Gastroesophageal sphincter (tissue), 3 donors: ENCODE data around the gene FAM120A.
A peak's percentile ranks its signal among the peaks of the same experiment; 100 is the strongest.

ENCODE experiments used
- CTCF ChIP-seq, 4 experiments: fragments of 200-600 bp in 2 of 4; fragments of 450-650 bp in 2 of 4; sonication (generic) in 1 of 4; IDR thresholded peaks; one replicate each; pipeline ENCODE4 v1.5.1; 2017 to 2019; ENCODE audit warnings: antibody characterized with exemption in 4 of 4, mild to moderate bottlenecking in 2 of 4, moderate library complexity in 2 of 4
- EP300 ChIP-seq: sonication (generic); formaldehyde crosslinking; IDR thresholded peaks from one replicate; pipeline ENCODE4 v1.6.1; 2017; ENCODE audit warnings: antibody characterized with exemption, mild to moderate bottlenecking
- POLR2AphosphoS5 ChIP-seq: sonication (generic); formaldehyde crosslinking; IDR thresholded peaks from one replicate; pipeline ENCODE4 v1.6.1; 2017; ENCODE audit warnings: antibody characterized with exemption

- TF ChIP-seq POLR2AphosphoS5 (peak; percentile 45), EP300 (no peak), CTCF (IDR thresholded peaks at IDR 0.05) (no peak)
Measured at GRCh38 chr9:93422977-93423616, 28.4 kb upstream of the FAM120A start.
